ENCODE results near the gene CYP3A4.

GRCh38 chr7:99741441-99741795 lies 42.6 kb downstream of the CYP3A4 start:
- TF ChIP-seq, protein P1, sequence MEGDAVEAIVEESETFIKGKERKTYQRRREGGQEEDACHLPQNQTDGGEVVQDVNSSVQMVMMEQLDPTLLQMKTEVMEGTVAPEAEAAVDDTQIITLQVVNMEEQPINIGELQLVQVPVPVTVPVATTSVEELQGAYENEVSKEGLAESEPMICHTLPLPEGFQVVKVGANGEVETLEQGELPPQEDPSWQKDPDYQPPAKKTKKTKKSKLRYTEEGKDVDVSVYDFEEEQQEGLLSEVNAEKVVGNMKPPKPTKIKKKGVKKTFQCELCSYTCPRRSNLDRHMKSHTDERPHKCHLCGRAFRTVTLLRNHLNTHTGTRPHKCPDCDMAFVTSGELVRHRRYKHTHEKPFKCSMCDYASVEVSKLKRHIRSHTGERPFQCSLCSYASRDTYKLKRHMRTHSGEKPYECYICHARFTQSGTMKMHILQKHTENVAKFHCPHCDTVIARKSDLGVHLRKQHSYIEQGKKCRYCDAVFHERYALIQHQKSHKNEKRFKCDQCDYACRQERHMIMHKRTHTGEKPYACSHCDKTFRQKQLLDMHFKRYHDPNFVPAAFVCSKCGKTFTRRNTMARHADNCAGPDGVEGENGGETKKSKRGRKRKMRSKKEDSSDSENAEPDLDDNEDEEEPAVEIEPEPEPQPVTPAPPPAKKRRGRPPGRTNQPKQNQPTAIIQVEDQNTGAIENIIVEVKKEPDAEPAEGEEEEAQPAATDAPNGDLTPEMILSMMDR (IDR thresholded peaks at IDR 0.05) = no peak
- no peak for TF ChIP-seq POLR2A (IDR thresholded peaks at IDR 0.05)

All from adrenal gland (tissue), 5 donors.